Activated naive CD4-positive, alpha-beta T cell (primary cell): ENCODE measurements around the gene S1PR2.

ENCODE experiments used
- DNase-seq, 4 experiments: peaks; one replicate each; lab custom pipeline; 2025; lab: John Stamatoyannopoulos, UW

Gene S1PR2

GRCh38 chr19:10230861-10231611 is at the start of gene S1PR2:
S1PR2 (minus strand) TSS chr19:10231331; CDS start chr19:10224905, 6,426 bp downstream.
- peak; percentile 24 to 50 (median 38) for DNase-seq

- DNase-seq: no peak
These were observed 48.8 kb upstream of the S1PR2 start for GRCh38 chr19:10279737-10280442.

- DNase-seq: no peak
These were observed 47.8 kb upstream of the S1PR2 start for GRCh38 chr19:10278935-10279334.

- no peak for DNase-seq
These were observed 46.9 kb upstream of the S1PR2 start for GRCh38 chr19:10277795-10278589.

GRCh38 chr19:10274589-10274988 is 43.5 kb upstream of the S1PR2 start:
- no peak for DNase-seq

- no peak for DNase-seq
These were observed 40.5 kb upstream of the S1PR2 start for GRCh38 chr19:10271543-10272086.

GRCh38 chr19:10270616-10271394 is 39.7 kb upstream of the S1PR2 start, which contains the start of gene ICAM1:
ICAM1 (plus strand) TSS chr19:10271120; CDS start chr19:10271160, 40 bp downstream.
- peak in 3 of 4 experiments; percentile 37 to 58 (median 49) for DNase-seq

GRCh38 chr19:10270180-10270615 is 39.1 kb upstream of the S1PR2 start:
- DNase-seq: peak in 1 of 4 experiments; percentile 25

GRCh38 chr19:10269333-10270179 is 38.4 kb upstream of the S1PR2 start:
- DNase-seq: peak; percentile 66 to 87 (median 84)

- DNase-seq: no peak
These were observed 36.9 kb upstream of the S1PR2 start for GRCh38 chr19:10268071-10268470.

- DNase-seq: no peak
These were observed 35.6 kb upstream of the S1PR2 start for GRCh38 chr19:10266706-10267105.

GRCh38 chr19:10262771-10263170 is 31.6 kb upstream of the S1PR2 start:
- no peak for DNase-seq

GRCh38 chr19:10260141-10260584 is 29.0 kb upstream of the S1PR2 start:
- no peak for DNase-seq

GRCh38 chr19:10259162-10259905 is 28.2 kb upstream of the S1PR2 start:
- peak; percentile 50 to 77 (median 64) for DNase-seq

GRCh38 chr19:10258080-10258710 is 27.1 kb upstream of the S1PR2 start:
- no peak for DNase-seq

GRCh38 chr19:10256970-10257615 is 26.0 kb upstream of the S1PR2 start:
- no peak for DNase-seq

GRCh38 chr19:10256551-10256950 is 25.4 kb upstream of the S1PR2 start:
- DNase-seq: no peak

- DNase-seq: no peak
These were observed 24.2 kb upstream of the S1PR2 start for GRCh38 chr19:10255358-10255757.
